Spinal cord (tissue), 10 donors: ENCODE results near the gene STX16. TPM values are rescaled to one million over a fixed set of nuclear protein-coding genes. Genes with fewer than 3 reads are reported as not detected.

Source experiments
- DNase-seq, 6 donors: peaks; one replicate each; pipeline versions ENCODE4 v3.0.0 to v3.0.0-alpha.2; 2013 to 2015; ENCODE audit warnings: low spot score in 6 of 6, low read depth in 4 of 6
- H3K27ac ChIP-seq: one replicate; pipeline ENCODE4 v1.5.1; 2013; ENCODE audit warnings: low read depth, low read length, control low read depth
- H3K27me3 ChIP-seq: one replicate; pipeline ENCODE4 v1.6.1; 2013; ENCODE audit warnings: low read length; ENCODE audit not compliant: control insufficient read depth, insufficient read depth
- H3K36me3 ChIP-seq: one replicate; pipeline ENCODE4 v1.6.1; 2013; ENCODE audit warnings: low read length; ENCODE audit not compliant: control insufficient read depth, insufficient read depth
- H3K4me1 ChIP-seq: one replicate; pipeline ENCODE4 v1.6.1; 2013; ENCODE audit warnings: low read length; ENCODE audit not compliant: control insufficient read depth, insufficient read depth
- H3K4me3 ChIP-seq: one replicate; pipeline ENCODE4 v1.5.1; 2013; ENCODE audit warnings: low read depth, low read length, control low read depth
- H3K9me3 ChIP-seq: one replicate; pipeline ENCODE4 v1.6.1; 2013; ENCODE audit warnings: low read length; ENCODE audit not compliant: control insufficient read depth, insufficient read depth
- WGBS: methylation state at CpG from one replicate; pipeline ENCODE4 v1.1.5; 2013; ENCODE audit warnings: missing lambda C conversion rate; ENCODE audit not compliant: insufficient coverage; 5-methylcytosine and 5-hydroxymethylcytosine counted together
- polyA plus RNA-seq, 2 donors: library from polyadenylated mRNA; unstranded; fragments of 120-200 nt; gene quantifications; one replicate each; pipeline ENCODE4 v1.2.1, GENCODE V29; 2013; ENCODE audit not compliant: insufficient read length in 2 of 2
- total RNA-seq, 2 donors: library from RNA; depleted of rRNA in 1 of 2; stranded (reverse); fragments of 120-200 nt in 1 of 2; fragments of >200 nt in 1 of 2; gene quantifications; one replicate each; pipeline versions ENCODE4 v1.2.3 to v1.2.4, GENCODE V29; 2013 to 2014
- donor health status: healthy.

The STX16 gene
- total and polyA plus RNA-seq, 4 donors: 35.7 to 65.0 (median 49.8) TPM

GRCh38 chr20:58700823-58701222, 49.7 kb downstream of the STX16 start:
- Histone ChIP-seq H3K9me3 (peaks cover 3% of the 10 kb centered on the region), H3K27ac (no peak overlapping the region), H3K27me3 (no peaks in the 10 kb centered on the region), H3K4me1 (no peaks in the 10 kb centered on the region), H3K36me3 (peaks cover 80% of the 10 kb centered on the region), H3K4me3 (no peak overlapping the region)
- no peak for DNase-seq
- 89% methylated on average over 9 of the region's 11 CpGs for WGBS

DNA sequence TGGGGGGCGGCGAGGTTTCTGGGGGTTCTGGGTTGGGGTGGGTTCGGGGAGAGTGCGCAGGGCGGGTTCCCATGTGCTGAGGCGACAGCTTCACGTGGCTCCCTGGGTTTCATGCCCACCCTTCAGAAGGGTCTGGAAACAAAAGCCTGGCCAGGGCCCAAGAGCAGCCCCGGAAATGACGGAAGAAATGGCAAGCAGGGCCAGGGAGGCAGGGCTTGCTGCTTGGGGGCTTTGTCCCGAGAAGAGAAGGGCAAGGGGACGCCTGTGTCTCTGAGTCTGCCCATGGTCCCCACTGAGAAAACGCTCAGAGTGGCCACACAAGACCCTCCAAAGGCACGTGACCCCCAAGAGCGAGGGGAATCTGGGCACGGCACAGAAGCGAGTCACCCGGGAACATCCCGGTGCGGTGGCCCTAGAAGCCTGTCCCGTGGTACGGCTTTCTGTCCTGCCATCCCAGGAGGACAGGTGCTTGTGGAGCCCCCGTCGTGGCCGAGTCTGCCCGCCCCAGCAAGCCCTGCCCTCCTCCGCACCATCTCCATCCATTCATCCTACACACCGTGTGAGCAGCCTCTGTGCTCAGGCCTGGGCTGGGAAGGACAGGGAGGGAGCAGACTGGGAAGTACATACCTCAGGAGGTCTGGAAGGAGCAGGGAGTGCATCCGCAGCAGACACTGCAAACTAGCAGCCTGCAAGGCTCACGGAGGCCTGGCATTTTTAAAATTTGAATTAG, 50.5 kb downstream of the STX16 start:
- Histone ChIP-seq H3K36me3 (peaks cover 80% of the 10 kb centered on the region), H3K9me3 (peaks cover 3% of the 10 kb centered on the region), H3K4me3 (no peak overlapping the region), H3K27me3 (no peaks in the 10 kb centered on the region), H3K27ac (no peak overlapping the region), H3K4me1 (no peaks in the 10 kb centered on the region)
- 93% methylated on average over 27 of the region's 29 CpGs for WGBS
- DNase-seq: no peak

GRCh38 chr20:58702161-58702510, 51.1 kb downstream of the STX16 start:
- no peaks in the 10 kb centered on the region for H3K27me3 ChIP-seq
- H3K4me1 ChIP-seq: no peaks in the 10 kb centered on the region
- DNase-seq: no peak
- H3K27ac ChIP-seq: no peak overlapping the region
- H3K9me3 ChIP-seq: peaks cover 3% of the 10 kb centered on the region
- 93% methylated on average over 5 of the region's 9 CpGs for WGBS
- H3K4me3 ChIP-seq: no peak overlapping the region
- peaks cover 80% of the 10 kb centered on the region for H3K36me3 ChIP-seq

DNA sequence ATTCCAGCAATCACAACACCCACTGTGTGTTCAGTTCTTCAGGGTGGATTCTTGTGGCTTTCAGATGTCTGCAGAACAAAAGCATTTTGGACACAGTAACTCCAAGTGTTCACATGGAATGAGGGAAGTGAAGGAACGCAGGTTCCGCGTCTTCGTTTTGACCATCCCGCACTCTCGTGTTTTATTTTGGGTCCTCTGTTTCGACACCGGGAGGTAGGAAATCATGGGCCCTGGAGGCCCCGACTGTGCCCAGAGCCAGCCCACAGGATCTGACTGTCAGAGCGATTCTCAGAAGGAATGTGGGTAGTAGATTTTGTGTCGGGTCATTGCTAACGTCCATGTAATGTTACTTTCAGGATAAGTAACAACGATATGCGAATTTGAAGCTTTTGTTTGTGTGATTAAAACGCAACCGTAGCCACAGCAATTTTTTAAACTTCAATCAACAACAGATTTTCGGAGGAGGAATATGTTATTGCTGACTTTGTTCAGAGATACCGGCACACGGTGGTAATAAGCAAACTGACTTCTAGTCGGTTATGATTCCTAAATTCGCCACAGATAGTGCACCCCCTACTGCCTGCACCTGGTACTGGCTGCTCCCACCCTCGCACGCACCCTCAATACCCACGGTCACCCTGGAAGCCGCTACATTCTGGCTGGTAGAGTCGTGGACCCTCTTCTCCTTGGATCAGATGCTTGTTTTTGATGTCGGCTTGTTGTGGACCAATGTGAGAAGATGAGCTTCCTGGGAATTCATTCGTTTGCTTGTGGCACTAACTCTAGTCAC, 52.0 kb downstream of the STX16 start:
- H3K4me1 ChIP-seq: no peaks in the 10 kb centered on the region
- WGBS: 89% methylated on average over 21 of the region's 28 CpGs
- H3K36me3 ChIP-seq: peaks cover 80% of the 10 kb centered on the region
- no peak for DNase-seq
- no peaks in the 10 kb centered on the region for H3K27me3 ChIP-seq
- H3K27ac ChIP-seq: no peak overlapping the region
- H3K9me3 ChIP-seq: peaks cover 3% of the 10 kb centered on the region
- H3K4me3 ChIP-seq: no peak overlapping the region

DNA sequence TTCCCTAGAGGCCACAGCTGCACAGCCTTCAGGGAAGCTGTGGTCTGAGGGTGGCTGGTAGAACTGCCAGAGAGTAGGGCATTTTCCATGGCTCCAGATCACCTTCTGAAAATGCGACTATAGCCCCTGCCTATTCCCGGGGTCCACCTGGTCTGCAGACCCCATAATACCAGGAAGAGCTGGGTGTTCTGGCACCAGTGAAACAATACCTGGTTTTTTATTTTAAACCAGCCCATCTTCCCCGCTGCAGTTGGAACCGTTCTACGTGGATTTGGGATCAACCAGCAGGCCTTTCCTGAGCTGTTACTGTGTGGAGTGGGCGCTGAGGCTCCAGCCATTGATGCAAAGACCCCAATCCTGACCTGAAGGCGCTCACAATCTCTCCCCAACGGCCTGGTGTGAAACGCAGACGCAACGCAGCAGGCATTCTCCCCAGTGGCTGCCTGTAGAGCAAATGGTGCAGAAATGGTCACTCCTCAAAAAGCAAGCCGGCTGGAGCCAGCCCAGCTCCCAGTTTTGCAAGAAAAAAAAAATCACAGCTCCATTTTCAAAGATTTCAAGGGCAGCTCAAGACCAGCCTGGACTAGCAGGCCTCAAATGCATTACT, 52.8 kb downstream of the STX16 start:
- Histone ChIP-seq H3K4me1 (no peaks in the 10 kb centered on the region), H3K27ac (no peak overlapping the region), H3K4me3 (no peak overlapping the region), H3K27me3 (no peaks in the 10 kb centered on the region), H3K9me3 (peaks cover 3% of the 10 kb centered on the region), H3K36me3 (peaks cover 80% of the 10 kb centered on the region)
- WGBS: 95% methylated on average over 12 of the region's 12 CpGs
- DNase-seq: no peak

DNA sequence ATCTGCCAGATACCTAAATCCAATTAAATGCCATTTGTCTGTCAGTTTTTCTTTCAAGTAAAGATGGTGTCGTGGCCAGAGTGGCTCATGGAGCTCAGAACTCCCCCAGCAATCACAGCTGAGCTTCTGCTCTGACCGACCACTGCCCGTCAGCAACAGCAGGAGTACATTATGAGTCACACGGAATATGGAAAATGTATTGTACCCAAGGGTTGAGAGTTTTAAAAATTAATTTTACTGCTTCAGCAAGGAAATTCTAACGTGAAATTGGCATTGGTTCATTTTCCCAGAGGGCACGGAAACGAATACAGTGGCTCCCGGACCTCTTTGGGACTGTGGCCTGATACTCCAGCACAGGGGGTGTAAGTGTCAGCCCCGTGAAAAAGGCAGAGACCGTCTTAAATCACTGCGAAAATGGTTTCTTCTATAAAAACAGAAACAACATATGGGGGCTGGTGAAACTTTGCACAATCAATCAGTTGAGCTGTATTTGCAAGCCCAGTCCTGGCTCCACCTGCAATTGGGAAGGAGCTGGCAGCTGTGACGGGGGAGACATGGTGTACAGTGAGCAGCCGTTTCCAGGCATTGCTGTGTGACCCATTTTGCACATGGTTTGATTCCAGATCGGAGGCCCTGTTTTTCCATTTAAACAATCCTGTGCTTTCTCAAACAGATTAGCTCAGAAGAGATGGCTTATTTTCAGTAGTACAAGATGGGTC, 54.3 kb downstream of the STX16 start:
- Histone ChIP-seq H3K4me3 (no peak overlapping the region), H3K27ac (no peak overlapping the region), H3K36me3 (peaks cover 68% of the 10 kb centered on the region), H3K9me3 (peaks cover 3% of the 10 kb centered on the region), H3K4me1 (no peaks in the 10 kb centered on the region), H3K27me3 (no peaks in the 10 kb centered on the region)
- WGBS: 74% methylated on average over 6 of the region's 14 CpGs
- no peak for DNase-seq

DNA sequence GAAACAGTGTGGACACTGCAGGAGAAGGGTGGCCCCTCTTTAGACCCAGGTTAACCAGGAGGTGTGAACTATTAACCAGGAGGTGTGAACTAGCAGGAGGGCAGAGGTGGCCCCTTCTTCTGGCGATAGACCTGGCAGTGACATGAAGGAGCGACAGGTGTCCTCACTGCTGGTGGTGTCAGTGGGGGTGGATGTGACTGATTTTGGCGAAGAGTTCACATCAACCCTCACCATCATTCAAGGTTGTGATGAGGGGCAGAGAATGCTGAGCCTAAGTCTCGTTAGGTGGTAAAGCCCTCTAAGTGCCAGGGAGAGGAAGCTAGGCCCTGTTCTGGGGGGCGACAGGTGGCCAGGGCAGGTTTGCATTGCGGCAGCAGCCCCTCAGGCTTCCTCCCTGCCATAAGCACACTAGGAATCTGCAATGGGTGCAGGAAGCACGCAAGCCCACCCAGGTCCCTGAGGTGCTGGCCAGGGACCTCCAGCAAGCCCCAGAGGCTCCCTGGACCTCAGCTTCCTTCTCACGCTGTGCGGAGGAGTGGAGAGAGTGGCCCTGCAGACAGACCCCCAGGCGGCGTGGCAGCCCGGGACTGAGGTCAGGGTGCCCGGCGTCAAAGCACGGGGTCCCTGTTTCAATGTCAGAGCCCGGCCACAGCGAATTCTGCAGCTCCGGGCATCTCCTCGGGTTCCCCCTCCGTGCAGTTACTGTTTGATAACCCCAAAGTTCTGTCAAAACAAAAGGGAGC, 55.2 kb downstream of the STX16 start:
- DNase-seq: no peak
- 93% methylated on average over 16 of the region's 20 CpGs for WGBS
- Histone ChIP-seq H3K9me3 (peaks cover 3% of the 10 kb centered on the region), H3K4me1 (no peaks in the 10 kb centered on the region), H3K4me3 (no peak overlapping the region), H3K27me3 (no peaks in the 10 kb centered on the region), H3K36me3 (peaks cover 67% of the 10 kb centered on the region), H3K27ac (no peak overlapping the region)

DNA sequence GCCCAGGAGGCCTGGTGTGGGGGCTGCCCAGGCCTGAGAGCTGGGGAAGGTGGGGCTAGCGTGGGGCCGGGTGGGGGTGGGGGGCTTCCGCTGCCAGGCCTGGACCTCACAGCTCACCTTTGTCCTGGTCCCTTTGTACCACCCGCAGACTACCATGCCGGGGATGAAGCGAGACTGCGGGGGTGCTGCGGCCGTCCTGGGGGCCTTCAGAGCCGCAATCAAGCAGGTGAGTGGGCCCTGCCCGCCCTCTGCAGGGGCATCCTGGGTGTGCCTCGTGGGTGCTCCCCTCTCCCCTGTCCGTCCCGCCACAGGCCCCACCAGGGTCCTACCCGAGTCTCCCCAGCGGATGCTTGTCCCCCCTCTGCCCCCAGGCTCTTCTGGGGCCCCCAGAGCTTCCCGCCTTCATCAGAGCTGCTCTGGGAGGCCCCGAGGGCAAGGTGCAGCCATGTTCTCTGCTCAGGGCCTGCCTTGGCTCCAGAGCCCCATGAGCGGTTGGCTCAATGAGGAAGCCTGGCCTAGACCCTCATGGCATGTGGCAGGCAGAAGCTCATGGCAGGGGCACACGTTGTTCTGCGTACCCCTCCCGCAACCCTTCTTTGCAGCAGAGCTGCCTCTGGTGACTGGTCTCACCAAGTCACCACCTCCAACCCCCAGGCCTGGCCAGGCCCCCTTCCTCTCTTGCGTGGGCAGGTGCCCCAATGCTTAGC, 56.0 kb downstream of the STX16 start:
- H3K27ac ChIP-seq: no peak overlapping the region
- no peak overlapping the region for H3K4me3 ChIP-seq
- H3K27me3 ChIP-seq: no peaks in the 10 kb centered on the region
- WGBS: 94% methylated on average over 19 of the region's 23 CpGs
- no peak for DNase-seq
- no peaks in the 10 kb centered on the region for H3K4me1 ChIP-seq
- peaks cover 3% of the 10 kb centered on the region for H3K9me3 ChIP-seq
- H3K36me3 ChIP-seq: peaks cover 67% of the 10 kb centered on the region
